CD4-positive, alpha-beta T cell treated with Interleukin-6 for 4 hours (primary cell): ENCODE measurements around the gene CFTR.

Experiments used
- DNase-seq: peaks from one replicate; pipeline ENCODE4 v3.0.0-alpha.2; 2020; ENCODE audit warnings: mixed read lengths

Gene CFTR

GRCh38 chr7:117656806-117657205, 177.0 kb downstream of the CFTR start:
- DNase-seq: no peak

- DNase-seq: no peak
Measured at GRCh38 chr7:117659531-117660011, 179.7 kb downstream of the CFTR start.

- no peak for DNase-seq
Measured at GRCh38 chr7:117661328-117661727, 181.5 kb downstream of the CFTR start.

GRCh38 chr7:117664047-117664446, 184.2 kb downstream of the CFTR start:
- no peak for DNase-seq

GRCh38 chr7:117665368-117665767, 185.5 kb downstream of the CFTR start:
- DNase-seq: no peak

- DNase-seq: no peak
Measured at GRCh38 chr7:117666031-117666430, 186.2 kb downstream of the CFTR start.

GRCh38 chr7:117666689-117667088, 186.9 kb downstream of the CFTR start:
- no peak for DNase-seq

GRCh38 chr7:117667456-117667855, 187.6 kb downstream of the CFTR start:
- no peak for DNase-seq

GRCh38 chr7:117669818-117670217, 190.0 kb downstream of the CFTR start:
- DNase-seq: no peak

- no peak for DNase-seq
Measured at GRCh38 chr7:117672453-117672852, 192.6 kb downstream of the CFTR start.

GRCh38 chr7:117673367-117673766, 193.5 kb downstream of the CFTR start:
- DNase-seq: no peak

GRCh38 chr7:117673839-117674238, 194.0 kb downstream of the CFTR start:
- no peak for DNase-seq

- no peak for DNase-seq
Measured at GRCh38 chr7:117674617-117675016, 194.8 kb downstream of the CFTR start.

- DNase-seq: no peak
Measured at GRCh38 chr7:117675497-117676435, 195.9 kb downstream of the CFTR start.

GRCh38 chr7:117679120-117679519, 199.3 kb downstream of the CFTR start:
- no peak for DNase-seq

GRCh38 chr7:117682681-117683385, 203.0 kb downstream of the CFTR start:
- DNase-seq: no peak

- DNase-seq: no peak
Measured at GRCh38 chr7:117683430-117684175, 203.8 kb downstream of the CFTR start.

- DNase-seq: no peak
Measured at GRCh38 chr7:117685795-117686194, 206.0 kb downstream of the CFTR start.

GRCh38 chr7:117686311-117686935, 206.6 kb downstream of the CFTR start:
- no peak for DNase-seq

- no peak for DNase-seq
Measured at GRCh38 chr7:117688126-117688525, 208.3 kb downstream of the CFTR start.

GRCh38 chr7:117689406-117689805, 209.6 kb downstream of the CFTR start:
- DNase-seq: no peak

- no peak for DNase-seq
Measured at GRCh38 chr7:117690147-117690546, 210.3 kb downstream of the CFTR start.

- no peak for DNase-seq
Measured at GRCh38 chr7:117692338-117692737, 212.5 kb downstream of the CFTR start.
